Jurkat, Clone E6-1 (cell line): ENCODE measurements around the gene ILDR2. TPM values are rescaled to one million over a fixed set of nuclear protein-coding genes. Genes with fewer than 3 reads are reported as not detected.
A peak's percentile ranks its signal among the peaks of the same experiment; 100 is the strongest.

Source experiments
- DNase-seq: peaks from one replicate; pipeline ENCODE4 v3.0.0-alpha.2; 2011; ENCODE audit warnings: low read depth, low spot score
- H3K4me3 ChIP-seq: 2 replicates; pipeline ENCODE4 v1.5.1; 2011; ENCODE audit warnings: mild to moderate bottlenecking, low read length, control low read depth, moderate library complexity
- polyA plus RNA-seq: library from polyadenylated mRNA; unstranded; fragments of >200 nt; gene quantifications from one replicate; pipeline ENCODE4 v1.2.1, GENCODE V29; 2012; ENCODE audit warnings: missing spikeins; ENCODE audit not compliant: insufficient read length, insufficient read depth

The ILDR2 gene
- 5.5 TPM for polyA plus RNA-seq

- H3K4me3 ChIP-seq: peak within 1 kb of the TSS; percentile 68
- peak; percentile 69 for DNase-seq
Observed at GRCh38 chr1:166975361-166976129, at the start of gene ILDR2. ILDR2 (minus strand) TSS chr1:166975540; CDS start chr1:166975268, 272 bp downstream.

- no peak for DNase-seq
- H3K4me3 ChIP-seq: no peak overlapping the region
Observed at GRCh38 chr1:167022384-167022783, 47.0 kb upstream of the ILDR2 start.

GRCh38 chr1:167016100-167016750, 40.9 kb upstream of the ILDR2 start:
- no peak overlapping the region for H3K4me3 ChIP-seq

GRCh38 chr1:167013108-167013929, 38.0 kb upstream of the ILDR2 start:
- DNase-seq: no peak
- no peak overlapping the region for H3K4me3 ChIP-seq

More at GRCh38 chr1:167016100-167016750, 40.9 kb upstream of the ILDR2 start:
- DNase-seq: no peak

GRCh38 chr1:167012570-167012969, 37.2 kb upstream of the ILDR2 start:
- H3K4me3 ChIP-seq: no peak overlapping the region
- no peak for DNase-seq

- no peak overlapping the region for H3K4me3 ChIP-seq
- DNase-seq: no peak
Observed at GRCh38 chr1:167011560-167012191, 36.3 kb upstream of the ILDR2 start.

- DNase-seq: no peak
- H3K4me3 ChIP-seq: no peak overlapping the region
Observed at GRCh38 chr1:167003711-167004110, 28.4 kb upstream of the ILDR2 start.

- no peak overlapping the region for H3K4me3 ChIP-seq
- no peak for DNase-seq
Observed at GRCh38 chr1:167002354-167002753, 27.0 kb upstream of the ILDR2 start.

GRCh38 chr1:167000546-167000945, 25.2 kb upstream of the ILDR2 start:
- DNase-seq: no peak
- H3K4me3 ChIP-seq: no peak overlapping the region

- H3K4me3 ChIP-seq: no peak overlapping the region
- peak; percentile 9 for DNase-seq
Observed at GRCh38 chr1:166999500-167000055, 24.2 kb upstream of the ILDR2 start.

GRCh38 chr1:166999075-166999474, 23.7 kb upstream of the ILDR2 start:
- H3K4me3 ChIP-seq: no peak overlapping the region

GRCh38 chr1:166988974-166989515, 13.7 kb upstream of the ILDR2 start, which contains the start of gene MAEL:
MAEL (plus strand) TSS chr1:166989280; CDS start chr1:166989353, 73 bp downstream.
- no peak within 1 kb of the TSS for H3K4me3 ChIP-seq
- no peak for DNase-seq

More at GRCh38 chr1:166999075-166999474, 23.7 kb upstream of the ILDR2 start:
- no peak for DNase-seq

GRCh38 chr1:166981589-166981988, 6.2 kb upstream of the ILDR2 start:
- no peak overlapping the region for H3K4me3 ChIP-seq

GRCh38 chr1:166980818-166981217, 5.5 kb upstream of the ILDR2 start:
- no peak overlapping the region for H3K4me3 ChIP-seq
- no peak for DNase-seq

More at GRCh38 chr1:166981589-166981988, 6.2 kb upstream of the ILDR2 start:
- DNase-seq: no peak

GRCh38 chr1:166980383-166980782, 5.0 kb upstream of the ILDR2 start:
- H3K4me3 ChIP-seq: no peak overlapping the region
- no peak for DNase-seq

GRCh38 chr1:166978821-166979220, 3.5 kb upstream of the ILDR2 start:
- H3K4me3 ChIP-seq: no peak overlapping the region
- DNase-seq: no peak

GRCh38 chr1:166977951-166978350, 2.6 kb upstream of the ILDR2 start:
- no peak overlapping the region for H3K4me3 ChIP-seq
- no peak for DNase-seq

GRCh38 chr1:166974647-166975345, 544 bp downstream of the ILDR2 start:
- DNase-seq: no peak

More at GRCh38 chr1:166974647-166975345, 544 bp downstream of the ILDR2 start:
- peak overlapping the region; percentile 68 for H3K4me3 ChIP-seq
